Measurements from ENCODE around the gene MRPL17. TPM values are rescaled to one million over a fixed set of nuclear protein-coding genes. Genes with fewer than 3 reads are reported as not detected.

Gene MRPL17
- total RNA-seq, 1 experiment from 2014 or later: 98.5 TPM

DNA sequence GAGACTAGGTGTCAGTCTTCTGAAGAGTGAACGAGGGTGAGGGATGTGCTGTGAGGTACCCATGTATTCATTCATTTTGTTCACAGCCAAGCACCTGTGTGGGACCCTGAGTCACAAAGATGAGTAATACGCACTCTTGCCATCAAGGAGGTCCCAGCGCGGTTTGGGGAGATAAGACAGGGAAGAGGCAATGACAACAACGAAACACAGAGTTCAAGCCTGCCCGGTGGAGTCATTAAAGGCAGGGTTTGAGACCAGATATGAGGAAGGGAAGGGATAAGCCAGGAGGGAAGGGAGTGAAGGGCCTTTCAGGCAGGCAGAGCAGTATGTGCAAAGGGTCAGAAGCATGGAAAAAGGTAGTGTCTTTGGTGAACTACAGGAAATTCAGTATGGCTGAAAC, 32.2 kb downstream of the MRPL17 start:
- CTCF ChIA-PET: no interaction called here
- no peak for DNase-seq (ENCODE audit: low spot score)

DNA sequence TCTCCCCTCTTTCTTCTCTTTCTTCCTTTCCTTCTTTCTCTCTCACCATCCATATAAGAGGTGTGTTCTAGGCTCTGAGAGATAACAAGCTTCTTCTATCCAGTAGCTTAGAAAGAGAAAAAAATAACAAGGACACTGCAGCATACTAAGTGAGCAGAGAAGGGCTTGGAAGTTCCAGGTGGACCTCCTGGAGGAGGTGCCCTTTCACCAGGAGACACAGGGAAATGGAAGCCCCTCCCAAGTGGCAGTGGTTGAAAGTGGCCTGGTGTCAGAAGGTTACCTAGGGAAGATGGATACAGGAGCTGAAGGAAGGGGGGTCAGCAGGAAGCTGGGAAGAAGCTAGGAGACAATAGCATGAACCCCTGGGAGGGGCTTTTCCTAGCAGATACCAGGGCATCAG, 33.0 kb downstream of the MRPL17 start:
- no peak for DNase-seq (ENCODE audit: low spot score)
- no peaks in the 10 kb centered on the region for H3K9me3 ChIP-seq (ENCODE audit: low read depth, low read length, poor library complexity, severe bottlenecking)
- ChIA-PET CTCF (no interaction called here), POLR2A (ENCODE audit: low non-redundant PET) (no interaction called here)
- H3K36me3 ChIP-seq (ENCODE audit: insufficient read depth, low read length, poor library complexity, severe bottlenecking): no peaks in the 10 kb centered on the region
- no peaks in the 10 kb centered on the region for H3K27me3 ChIP-seq (replicated peaks; ENCODE audit: insufficient read depth, low read depth, low read length, poor library complexity)
- no peak overlapping the region for H3K4me3 ChIP-seq (ENCODE audit: low read depth, low read length, poor library complexity, severe bottlenecking)
- no TSS peak for BruUV-seq (replicated peaks)
- no peak overlapping the region for H3K27ac ChIP-seq (ENCODE audit: low read depth, low read length, poor library complexity, severe bottlenecking)
- TF ChIP-seq, protein P1, sequence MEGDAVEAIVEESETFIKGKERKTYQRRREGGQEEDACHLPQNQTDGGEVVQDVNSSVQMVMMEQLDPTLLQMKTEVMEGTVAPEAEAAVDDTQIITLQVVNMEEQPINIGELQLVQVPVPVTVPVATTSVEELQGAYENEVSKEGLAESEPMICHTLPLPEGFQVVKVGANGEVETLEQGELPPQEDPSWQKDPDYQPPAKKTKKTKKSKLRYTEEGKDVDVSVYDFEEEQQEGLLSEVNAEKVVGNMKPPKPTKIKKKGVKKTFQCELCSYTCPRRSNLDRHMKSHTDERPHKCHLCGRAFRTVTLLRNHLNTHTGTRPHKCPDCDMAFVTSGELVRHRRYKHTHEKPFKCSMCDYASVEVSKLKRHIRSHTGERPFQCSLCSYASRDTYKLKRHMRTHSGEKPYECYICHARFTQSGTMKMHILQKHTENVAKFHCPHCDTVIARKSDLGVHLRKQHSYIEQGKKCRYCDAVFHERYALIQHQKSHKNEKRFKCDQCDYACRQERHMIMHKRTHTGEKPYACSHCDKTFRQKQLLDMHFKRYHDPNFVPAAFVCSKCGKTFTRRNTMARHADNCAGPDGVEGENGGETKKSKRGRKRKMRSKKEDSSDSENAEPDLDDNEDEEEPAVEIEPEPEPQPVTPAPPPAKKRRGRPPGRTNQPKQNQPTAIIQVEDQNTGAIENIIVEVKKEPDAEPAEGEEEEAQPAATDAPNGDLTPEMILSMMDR (conservative IDR thresholded peaks at IDR 0.05; ENCODE audit: low read depth, low read length): no peak
- no peak for TF ChIP-seq EZH2 (IDR thresholded peaks at IDR 0.05; ENCODE audit: borderline replicate concordance, low read depth, low read length, poor library complexity, severe bottlenecking)
- peaks cover 15% of the 10 kb centered on the region for H3K4me1 ChIP-seq (ENCODE audit: insufficient read depth, low read length, poor library complexity, severe bottlenecking)
- intact Hi-C loops (cut with micrococcal nuclease; ENCODE audit: unreplicated experiment): no loop called here

More for the DNA sequence above, 32.2 kb downstream of the MRPL17 start:
- BruUV-seq (replicated peaks): no TSS peak
- H3K9me3 ChIP-seq (ENCODE audit: low read depth, low read length, poor library complexity, severe bottlenecking): no peaks in the 10 kb centered on the region
- no peaks in the 10 kb centered on the region for H3K36me3 ChIP-seq (ENCODE audit: insufficient read depth, low read length, poor library complexity, severe bottlenecking)
- no peak overlapping the region for H3K4me3 ChIP-seq (ENCODE audit: low read depth, low read length, poor library complexity, severe bottlenecking)
- POLR2A ChIA-PET (ENCODE audit: low non-redundant PET): no interaction called here
- intact Hi-C loops (cut with micrococcal nuclease; ENCODE audit: unreplicated experiment): no loop called here
- H3K27me3 ChIP-seq (replicated peaks; ENCODE audit: insufficient read depth, low read depth, low read length, poor library complexity): no peaks in the 10 kb centered on the region
- TF ChIP-seq EZH2 (IDR thresholded peaks at IDR 0.05; ENCODE audit: borderline replicate concordance, low read depth, low read length, poor library complexity, severe bottlenecking): no peak
- TF ChIP-seq, protein P1 (conservative IDR thresholded peaks at IDR 0.05; ENCODE audit: low read depth, low read length): no peak
- peaks cover 15% of the 10 kb centered on the region for H3K4me1 ChIP-seq (ENCODE audit: insufficient read depth, low read length, poor library complexity, severe bottlenecking)
- H3K27ac ChIP-seq (ENCODE audit: low read depth, low read length, poor library complexity, severe bottlenecking): no peak overlapping the region

DNA sequence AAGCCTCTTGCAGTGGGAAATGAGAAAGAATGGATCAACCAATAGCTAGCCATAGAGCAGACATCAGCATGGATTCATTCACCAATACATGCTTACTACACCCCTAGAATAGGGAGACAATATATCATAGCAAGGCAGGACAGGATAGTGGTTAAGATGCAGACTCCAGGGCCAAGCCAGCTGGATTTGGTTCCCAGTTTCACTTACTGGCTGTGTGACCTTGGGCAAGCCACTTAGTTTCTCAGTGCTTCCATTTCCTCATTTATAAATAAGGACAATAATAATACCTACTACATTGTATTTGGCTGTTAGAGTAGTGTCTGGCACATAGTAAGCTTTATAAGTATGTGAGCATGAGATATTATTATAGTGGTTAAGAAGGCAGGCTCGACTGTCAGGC, 34.6 kb downstream of the MRPL17 start:
- intact Hi-C loops (cut with micrococcal nuclease; ENCODE audit: unreplicated experiment): no loop called here
- H3K27ac ChIP-seq (ENCODE audit: low read depth, low read length, poor library complexity, severe bottlenecking): no peak overlapping the region
- peaks cover 15% of the 10 kb centered on the region for H3K4me1 ChIP-seq (ENCODE audit: insufficient read depth, low read length, poor library complexity, severe bottlenecking)
- DNase-seq (ENCODE audit: low spot score): no peak
- H3K36me3 ChIP-seq (ENCODE audit: insufficient read depth, low read length, poor library complexity, severe bottlenecking): no peaks in the 10 kb centered on the region
- ChIA-PET POLR2A (ENCODE audit: low non-redundant PET) (no interaction called here), CTCF (interaction anchor here (1.2 kb wide), 1 partner anchor 117 kb away, joined by 3 read pairs; no protein-coding TSS in a partner anchor)
- no peaks in the 10 kb centered on the region for H3K9me3 ChIP-seq (ENCODE audit: low read depth, low read length, poor library complexity, severe bottlenecking)
- BruUV-seq (replicated peaks): no TSS peak
- no peaks in the 10 kb centered on the region for H3K27me3 ChIP-seq (replicated peaks; ENCODE audit: insufficient read depth, low read depth, low read length, poor library complexity)
- TF ChIP-seq, protein P1 (conservative IDR thresholded peaks at IDR 0.05; ENCODE audit: low read depth, low read length): no peak
- no peak for TF ChIP-seq EZH2 (IDR thresholded peaks at IDR 0.05; ENCODE audit: borderline replicate concordance, low read depth, low read length, poor library complexity, severe bottlenecking)
- no peak overlapping the region for H3K4me3 ChIP-seq (ENCODE audit: low read depth, low read length, poor library complexity, severe bottlenecking)

Measured in A673 (cell line).